GM19395 (cell line): ENCODE measurements around the gene GYS1.

Experiments used
- ATAC-seq: cut with Tn5 transposase; IDR thresholded peaks from one replicate; pipeline ENCODE4 v1.9.1; 2021; ENCODE audit warnings: mild to moderate bottlenecking, moderate library complexity; ENCODE audit not compliant: unreplicated experiment

Gene GYS1

GRCh38 chr19:48965040-48965805, 27.9 kb downstream of the GYS1 start, which contains the start of gene FTL:
Gene FTL (plus strand): TSS chr19:48965309. CDS start chr19:48965508, 199 bp downstream.
- ATAC-seq: peak; percentile 45

DNA sequence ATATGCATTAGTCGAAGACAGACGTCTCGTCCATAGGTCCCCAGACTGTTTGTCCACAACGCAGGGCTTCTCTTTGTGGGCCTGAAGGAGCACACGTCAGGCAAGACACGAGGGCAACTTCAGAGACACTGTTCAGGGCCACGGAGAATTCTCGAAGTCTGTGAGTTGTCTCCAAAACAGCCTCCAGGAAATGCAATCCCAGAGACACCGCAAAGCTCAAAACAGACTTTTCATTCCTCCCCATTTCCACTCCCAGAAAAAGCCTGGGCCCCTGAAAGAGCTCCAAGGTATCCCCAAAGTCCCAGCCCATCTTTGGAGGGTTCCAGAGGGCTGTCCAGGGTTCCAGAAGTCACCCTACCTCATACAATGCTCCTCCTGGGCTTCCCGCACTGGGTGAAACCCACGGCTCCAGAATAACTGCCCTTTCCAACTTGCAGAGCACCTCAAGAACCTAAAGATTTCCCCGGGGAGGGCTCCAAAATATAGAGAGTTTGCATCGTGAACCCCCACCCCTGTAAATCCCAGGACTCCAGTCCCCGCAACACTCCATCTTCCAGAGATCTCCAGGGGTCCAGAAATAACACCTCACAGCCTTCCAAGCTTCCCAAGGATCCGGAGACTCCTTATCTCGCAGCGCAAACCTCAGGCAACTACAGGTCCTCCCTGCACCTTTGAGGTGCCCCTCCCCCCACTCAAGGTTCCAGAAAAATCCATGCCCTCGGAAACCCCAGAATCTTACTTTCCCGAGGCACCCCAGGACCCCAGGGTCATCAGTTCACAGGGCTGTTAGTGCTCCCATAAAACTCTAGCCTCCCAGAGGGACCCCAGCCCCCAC, 28.7 kb downstream of the GYS1 start:
- ATAC-seq: no peak

- no peak for ATAC-seq
These were observed 29.5 kb downstream of the GYS1 start for GRCh38 chr19:48963371-48964204.

GRCh38 chr19:48962849-48963165, 30.3 kb downstream of the GYS1 start:
- ATAC-seq: no peak

GRCh38 chr19:48962029-48962848, 30.9 kb downstream of the GYS1 start:
- ATAC-seq: no peak

DNA sequence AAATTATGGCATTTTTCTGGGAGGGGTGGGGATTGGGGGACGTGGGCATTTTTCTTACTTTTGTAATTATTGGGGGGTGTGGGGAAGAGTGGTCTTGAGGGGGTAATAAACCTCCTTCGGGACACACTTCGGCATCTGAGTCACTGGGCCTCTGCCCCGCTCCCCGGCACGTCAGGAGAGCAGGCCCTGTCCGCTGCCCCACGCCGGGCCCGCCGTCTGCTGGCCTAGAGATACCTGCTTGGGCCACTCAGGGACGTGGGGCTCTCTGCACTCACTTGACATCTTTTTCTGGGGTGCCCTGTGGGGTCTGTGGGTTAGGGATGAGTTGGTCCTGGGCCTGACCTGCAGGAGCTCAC, 31.5 kb downstream of the GYS1 start:
- no peak for ATAC-seq

- no peak for ATAC-seq
These were observed 32.0 kb downstream of the GYS1 start for GRCh38 chr19:48961051-48961649.

DNA sequence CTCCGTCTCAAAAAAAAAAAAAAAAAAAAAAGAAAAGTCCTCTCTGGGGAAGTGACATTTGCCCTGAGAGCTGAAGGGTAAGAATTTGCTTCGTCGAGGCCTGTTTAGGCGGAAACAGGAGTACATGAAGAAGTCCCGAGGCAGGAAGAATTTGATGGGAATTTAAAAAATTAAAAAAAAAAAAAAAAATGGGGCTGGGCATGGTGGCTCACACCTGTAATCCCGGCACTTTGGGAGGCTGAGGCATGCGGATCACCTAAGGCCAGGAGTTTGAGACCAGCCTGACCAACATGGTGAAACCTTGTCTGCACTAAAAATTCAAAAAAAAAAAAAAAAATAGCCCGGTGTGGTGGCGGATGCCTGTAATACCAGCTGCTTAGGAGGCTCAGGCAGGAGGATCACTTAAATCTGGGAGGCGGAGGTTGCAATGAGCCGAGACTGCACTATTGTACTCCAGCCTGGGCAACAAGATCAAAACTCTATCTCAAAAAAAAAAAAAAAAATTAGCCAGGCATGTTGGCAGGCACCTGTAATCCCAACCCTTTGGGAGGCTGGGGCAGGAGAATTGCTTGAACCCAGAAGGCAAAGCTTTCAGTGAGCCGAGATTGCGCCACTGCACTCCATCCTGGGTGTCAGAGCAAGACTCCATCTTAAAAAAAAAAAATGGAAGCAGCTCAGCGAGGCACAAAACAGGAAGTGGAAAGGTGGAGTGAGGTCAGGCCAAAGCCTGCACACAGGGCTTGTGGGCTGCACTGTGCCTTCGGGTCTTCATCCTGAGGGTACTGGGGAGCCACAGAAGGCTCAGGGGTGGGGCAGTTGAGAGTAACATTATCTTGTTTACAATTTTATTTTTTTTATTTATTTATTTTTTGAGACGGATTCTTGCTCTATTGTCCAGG, 33.5 kb downstream of the GYS1 start:
- ATAC-seq: no peak

- no peak for ATAC-seq
These were observed 35.1 kb downstream of the GYS1 start for GRCh38 chr19:48958006-48958405.

- ATAC-seq: no peak
These were observed 37.7 kb downstream of the GYS1 start for GRCh38 chr19:48955308-48955958.

GRCh38 chr19:48954595-48955307, 38.4 kb downstream of the GYS1 start, which contains the start of gene BAX:
Gene BAX (plus strand): TSS chr19:48954875. CDS start chr19:48954929, 54 bp downstream.
- peak; percentile 74 for ATAC-seq

DNA sequence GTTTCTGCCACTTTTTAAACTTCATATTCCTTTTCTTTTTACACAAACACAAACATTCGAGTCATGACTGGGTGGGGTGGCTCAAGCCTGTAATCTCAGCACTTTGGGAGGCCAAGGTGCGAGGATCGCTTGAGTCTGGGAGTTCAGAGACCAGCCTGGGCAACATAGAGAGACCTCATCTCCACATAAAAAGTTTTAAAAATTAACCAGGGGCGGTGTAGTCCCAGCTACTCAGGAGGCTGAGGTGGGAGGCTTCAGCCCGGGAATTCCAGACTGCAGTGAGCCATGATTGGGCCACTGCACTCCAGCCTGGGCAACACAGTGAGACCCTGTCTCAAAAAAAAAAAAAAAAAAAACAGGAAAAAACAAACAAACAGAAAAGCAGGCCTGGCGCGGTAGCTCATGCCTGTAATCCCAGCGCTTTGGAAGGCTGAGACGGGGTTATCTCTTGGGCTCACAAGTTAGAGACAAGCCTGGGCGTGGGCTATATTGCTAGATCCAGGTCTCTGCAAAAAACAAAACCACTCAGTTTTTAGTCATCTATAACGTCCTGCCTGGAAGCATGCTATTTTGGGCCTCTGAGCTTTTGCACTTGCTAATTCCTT, 39.0 kb downstream of the GYS1 start:
- peak; percentile 9 for ATAC-seq

GRCh38 chr19:48953141-48953540, 40.0 kb downstream of the GYS1 start:
- ATAC-seq: no peak

DNA sequence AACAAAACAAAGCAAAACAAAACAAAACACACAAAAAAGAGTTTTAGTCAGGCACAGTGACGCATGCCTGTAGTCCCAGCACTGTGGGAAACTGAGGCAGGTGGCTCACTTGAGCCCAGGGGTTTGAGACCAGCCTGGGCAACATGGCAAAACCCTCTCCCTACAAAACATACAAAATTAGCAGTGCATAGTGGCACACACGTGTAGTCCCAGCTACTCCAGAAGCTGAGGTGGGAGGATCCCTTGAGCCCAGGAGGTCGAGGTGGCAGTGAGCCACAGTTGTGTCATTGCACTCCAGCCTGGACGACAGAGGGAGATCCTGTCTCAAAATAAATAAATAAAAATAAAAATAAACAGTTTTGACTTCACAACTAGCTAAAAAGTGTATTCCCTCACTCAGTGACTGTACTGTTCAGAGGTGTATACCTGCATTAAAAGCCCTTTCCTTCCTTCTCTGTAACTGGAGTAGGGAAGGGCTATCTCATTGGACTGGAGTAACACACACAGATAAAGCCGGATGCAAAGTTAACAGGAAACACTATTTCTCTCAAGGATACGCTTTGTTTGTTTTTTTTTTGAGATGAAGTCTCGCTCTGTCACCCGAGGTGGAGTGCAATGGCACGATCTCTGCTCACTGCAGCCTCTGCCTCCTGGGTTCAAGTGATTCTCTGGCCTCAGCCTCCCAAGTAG, 42.1 kb downstream of the GYS1 start:
- no peak for ATAC-seq

- ATAC-seq: no peak
These were observed 43.0 kb downstream of the GYS1 start for GRCh38 chr19:48950159-48950558.

DNA sequence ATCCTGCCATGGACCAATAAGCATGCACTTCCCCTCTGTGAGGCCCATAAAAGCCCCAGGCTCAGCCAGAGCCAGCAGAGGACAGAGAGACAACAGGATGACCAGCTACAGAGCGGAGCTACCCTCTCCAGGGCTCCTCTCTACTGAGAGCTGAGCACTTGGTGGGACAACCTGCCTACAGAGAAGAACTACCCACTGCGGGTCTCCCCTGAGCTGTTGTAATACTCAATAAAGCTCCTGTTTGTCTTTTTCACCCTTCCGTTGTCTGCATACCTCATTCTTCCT, 45.9 kb downstream of the GYS1 start:
- ATAC-seq: no peak
